Measurements from ENCODE around the gene KCNG1.

DNA sequence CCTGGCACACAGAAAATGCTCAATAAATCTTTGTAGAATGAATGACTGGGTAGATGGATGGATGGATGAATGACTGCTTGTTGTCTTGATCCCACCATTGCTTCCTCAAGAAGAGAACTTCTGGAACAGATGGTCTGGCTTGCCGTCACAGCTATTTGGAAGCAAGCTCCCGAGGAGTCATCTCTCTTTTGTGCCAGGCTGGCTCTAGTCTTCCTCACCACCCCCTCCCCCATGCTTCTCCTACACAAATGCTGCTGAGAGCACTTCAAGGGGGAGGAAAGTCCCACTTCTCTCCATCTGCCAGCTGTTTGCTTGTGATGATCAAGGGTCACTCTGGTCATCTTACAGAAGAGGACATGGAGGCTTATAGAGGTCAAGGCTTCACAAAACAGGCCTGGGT lies 11.6 kb upstream of the KCNG1 start:
- TF ChIP-seq, protein P1, sequence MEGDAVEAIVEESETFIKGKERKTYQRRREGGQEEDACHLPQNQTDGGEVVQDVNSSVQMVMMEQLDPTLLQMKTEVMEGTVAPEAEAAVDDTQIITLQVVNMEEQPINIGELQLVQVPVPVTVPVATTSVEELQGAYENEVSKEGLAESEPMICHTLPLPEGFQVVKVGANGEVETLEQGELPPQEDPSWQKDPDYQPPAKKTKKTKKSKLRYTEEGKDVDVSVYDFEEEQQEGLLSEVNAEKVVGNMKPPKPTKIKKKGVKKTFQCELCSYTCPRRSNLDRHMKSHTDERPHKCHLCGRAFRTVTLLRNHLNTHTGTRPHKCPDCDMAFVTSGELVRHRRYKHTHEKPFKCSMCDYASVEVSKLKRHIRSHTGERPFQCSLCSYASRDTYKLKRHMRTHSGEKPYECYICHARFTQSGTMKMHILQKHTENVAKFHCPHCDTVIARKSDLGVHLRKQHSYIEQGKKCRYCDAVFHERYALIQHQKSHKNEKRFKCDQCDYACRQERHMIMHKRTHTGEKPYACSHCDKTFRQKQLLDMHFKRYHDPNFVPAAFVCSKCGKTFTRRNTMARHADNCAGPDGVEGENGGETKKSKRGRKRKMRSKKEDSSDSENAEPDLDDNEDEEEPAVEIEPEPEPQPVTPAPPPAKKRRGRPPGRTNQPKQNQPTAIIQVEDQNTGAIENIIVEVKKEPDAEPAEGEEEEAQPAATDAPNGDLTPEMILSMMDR (IDR thresholded peaks at IDR 0.05): no peak
- no peak for TF ChIP-seq EP300 (IDR thresholded peaks at IDR 0.05)
- TF ChIP-seq POLR2A (IDR thresholded peaks at IDR 0.05): no peak
- TF ChIP-seq POLR2AphosphoS5 (IDR thresholded peaks at IDR 0.05): no peak

Data from stomach (tissue), 4 donors.